Stimulated activated naive CD8-positive, alpha-beta T cell treated with anti-CD3 and anti-CD28 coated beads, Interleukin-15, amount 100 ng/mL, for 72 hours (primary cell): ENCODE measurements around the gene CYP4V2.
A peak's percentile ranks its signal among the peaks of the same experiment; 100 is the strongest.

Experiments
- ATAC-seq: fragments of 150-1000 bp; cut with Tn5 transposase; 2 replicates; pipeline ENCODE4 v1.10.0; 2021; ENCODE audit warnings: mild to moderate bottlenecking, moderate library complexity
- DNase-seq, 2 donors: peaks; one replicate each; pipeline ENCODE4 v3.0.0; 2021 to 2022
- H3K27ac Mint-ChIP-seq, 2 donors: one replicate each; pipeline ENCODE4 v1.8.0; 2022; ENCODE audit warnings: mild to moderate bottlenecking in 2 of 2, mixed read lengths in 2 of 2, moderate library complexity in 2 of 2
- H3K27me3 Mint-ChIP-seq: one replicate; pipeline ENCODE4 v1.8.0; 2022; ENCODE audit warnings: mixed read lengths
- H3K4me1 Mint-ChIP-seq: one replicate; pipeline ENCODE4 v1.8.0; 2022; ENCODE audit warnings: mild to moderate bottlenecking, mixed read lengths
- H3K4me3 Mint-ChIP-seq, 2 donors: one replicate each; pipeline ENCODE4 v1.8.0; 2022; ENCODE audit warnings: mild to moderate bottlenecking in 2 of 2, mixed read lengths in 2 of 2, moderate library complexity in 1 of 2
- H3K9me3 Mint-ChIP-seq, 2 donors: one replicate each; pipeline ENCODE4 v1.8.0; 2022; ENCODE audit warnings: mixed read lengths in 2 of 2

Gene CYP4V2

GRCh38 chr4:186203406-186203805, 12.0 kb downstream of the CYP4V2 start:
- Mint-ChIP-seq H3K4me3 (peak overlapping the region in 1 of 2 donors; percentile 66), H3K4me1 (no peaks in the 10 kb centered on the region), H3K9me3 (peaks cover 0 to under 1% of the 10 kb centered on the region in 2 donors), H3K27ac (no peak overlapping the region), H3K27me3 (no peaks in the 10 kb centered on the region)
- DNase-seq: no peak
- ATAC-seq: peak; percentile 13

GRCh38 chr4:186204103-186204559, 12.8 kb downstream of the CYP4V2 start:
- ATAC-seq (peak; percentile 83), DNase-seq (peak in 1 of 2 donors; percentile 83)
- Mint-ChIP-seq H3K9me3 (peaks cover 5 to 8% of the 10 kb centered on the region in 2 donors), H3K4me3 (peak overlapping the region in 1 of 2 donors; percentile 66), H3K4me1 (no peaks in the 10 kb centered on the region), H3K27ac (peak overlapping the region in 1 of 2 donors; percentile 79), H3K27me3 (no peaks in the 10 kb centered on the region)

GRCh38 chr4:186204686-186205085, 13.3 kb downstream of the CYP4V2 start:
- DNase-seq (no peak), ATAC-seq (no peak)
- Mint-ChIP-seq H3K27ac (no peak overlapping the region), H3K27me3 (no peaks in the 10 kb centered on the region), H3K9me3 (peaks cover 5 to 13% of the 10 kb centered on the region in 2 donors), H3K4me3 (peak overlapping the region in 1 of 2 donors; percentile 66), H3K4me1 (no peaks in the 10 kb centered on the region)

- Mint-ChIP-seq H3K27me3 (no peaks in the 10 kb centered on the region), H3K27ac (no peak overlapping the region), H3K9me3 (peaks cover 5 to 14% of the 10 kb centered on the region in 2 donors), H3K4me3 (peak overlapping the region in 1 of 2 donors; percentile 66), H3K4me1 (no peaks in the 10 kb centered on the region)
- ATAC-seq (no peak), DNase-seq (no peak)
Observed at GRCh38 chr4:186205156-186205555, 13.8 kb downstream of the CYP4V2 start.

DNA sequence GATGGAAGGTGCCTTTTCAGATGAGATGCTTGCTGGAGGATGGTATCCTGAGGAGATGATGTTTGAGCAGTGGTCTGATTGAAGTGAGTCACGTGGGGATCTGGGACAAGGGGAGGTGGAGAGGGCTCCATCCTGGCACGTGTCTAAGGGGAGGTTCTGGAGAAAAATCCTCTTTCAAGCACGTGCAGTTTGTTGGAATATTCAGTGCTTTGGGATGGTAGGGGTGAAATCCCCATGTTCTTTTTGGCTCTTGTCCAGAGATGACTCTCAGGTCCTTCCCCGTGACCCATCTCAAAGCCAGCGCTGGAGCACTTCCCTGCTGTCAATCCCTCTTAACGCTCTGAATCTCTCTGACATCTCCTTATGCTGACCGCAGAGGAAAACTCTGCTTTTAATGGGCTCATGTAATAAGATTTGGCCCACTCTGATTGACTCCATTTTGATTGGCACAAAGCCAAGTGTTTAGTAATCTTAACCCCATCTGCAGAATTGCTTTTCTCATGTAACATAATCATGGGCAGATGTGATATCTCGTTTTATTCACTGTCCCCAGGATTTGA, 25.2 kb downstream of the CYP4V2 start:
- ATAC-seq: no peak
- Mint-ChIP-seq H3K27me3 (no peaks in the 10 kb centered on the region), H3K4me1 (no peaks in the 10 kb centered on the region)

GRCh38 chr4:186217733-186218293, 26.4 kb downstream of the CYP4V2 start:
- Mint-ChIP-seq H3K4me1 (no peaks in the 10 kb centered on the region), H3K4me3 (no peak overlapping the region), H3K9me3 (peaks cover 1% of the 10 kb centered on the region in 2 donors), H3K27me3 (no peaks in the 10 kb centered on the region), H3K27ac (no peak overlapping the region)
- ATAC-seq (no peak), DNase-seq (no peak)

More for the DNA sequence above, 25.2 kb downstream of the CYP4V2 start:
- H3K27ac Mint-ChIP-seq: no peak overlapping the region
- no peak for DNase-seq
- H3K4me3 Mint-ChIP-seq: no peak overlapping the region
- H3K9me3 Mint-ChIP-seq: no peaks in the 10 kb centered on the region

DNA sequence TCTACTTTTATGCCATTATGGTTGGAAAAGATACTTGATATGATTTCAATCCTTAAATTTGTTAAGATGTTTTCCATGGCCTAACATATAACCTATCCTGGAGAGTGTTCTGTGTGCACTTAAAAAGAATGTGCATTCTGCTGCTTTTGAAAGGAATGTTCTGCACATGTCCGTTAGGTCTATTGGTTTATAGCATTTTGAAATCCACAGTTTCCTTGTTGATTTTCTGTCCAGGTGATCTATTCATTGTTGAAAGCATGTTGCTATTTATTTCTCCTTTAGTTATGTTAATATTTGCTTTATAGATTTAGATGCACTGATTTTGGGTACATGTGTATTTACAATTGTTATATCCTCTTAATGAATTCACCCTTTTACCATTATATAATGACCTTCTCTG, 30.3 kb downstream of the CYP4V2 start:
- DNase-seq (no peak), ATAC-seq (no peak)
- Mint-ChIP-seq H3K27me3 (no peaks in the 10 kb centered on the region), H3K4me1 (no peaks in the 10 kb centered on the region), H3K27ac (no peak overlapping the region), H3K4me3 (no peak overlapping the region), H3K9me3 (peaks cover 15 to 29% of the 10 kb centered on the region in 2 donors)

GRCh38 chr4:186225848-186226247, 34.5 kb downstream of the CYP4V2 start:
- H3K27ac Mint-ChIP-seq: no peak overlapping the region
- H3K4me3 Mint-ChIP-seq: no peak overlapping the region
- H3K4me1 Mint-ChIP-seq: no peaks in the 10 kb centered on the region

DNA sequence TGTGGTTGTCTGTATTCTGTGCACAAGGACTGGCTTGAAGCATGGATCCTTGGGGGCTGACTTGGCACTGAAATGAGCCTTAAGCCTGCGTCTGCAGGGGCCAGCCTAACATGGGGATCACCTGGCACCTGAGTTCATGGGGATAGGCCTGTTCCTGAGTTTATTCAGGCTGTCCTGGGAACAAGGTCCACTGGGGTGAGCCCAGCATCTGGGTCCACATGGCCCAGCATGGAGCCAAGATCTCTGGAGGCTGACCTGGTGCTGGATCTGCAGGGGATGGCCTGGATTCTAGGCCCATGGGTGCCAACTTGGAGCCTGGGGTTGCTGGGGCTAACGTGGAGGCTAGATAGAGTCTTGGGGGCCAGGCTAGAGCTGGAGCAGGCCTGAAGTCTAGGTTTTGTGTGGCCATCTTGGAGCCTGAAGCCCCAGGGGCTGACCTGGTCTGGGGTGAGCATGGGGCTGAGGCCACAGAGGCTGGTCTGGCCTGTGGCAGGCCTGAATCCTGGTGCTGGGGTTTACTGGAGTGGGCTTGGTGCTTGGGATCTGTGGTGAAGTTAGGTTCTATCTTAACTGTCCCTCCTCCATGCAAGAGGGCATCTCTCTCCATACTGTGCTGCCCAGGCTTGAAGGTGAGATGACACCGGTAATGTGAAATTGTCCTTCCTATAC, 35.3 kb downstream of the CYP4V2 start:
- DNase-seq (no peak), ATAC-seq (no peak)
- H3K4me3 Mint-ChIP-seq: no peak overlapping the region
- no peaks in the 10 kb centered on the region for H3K27me3 Mint-ChIP-seq
- no peak overlapping the region for H3K27ac Mint-ChIP-seq
- no peaks in the 10 kb centered on the region for H3K4me1 Mint-ChIP-seq
- H3K9me3 Mint-ChIP-seq: peaks cover 21 to 34% of the 10 kb centered on the region in 2 donors

More at GRCh38 chr4:186225848-186226247, 34.5 kb downstream of the CYP4V2 start:
- no peak for ATAC-seq
- no peak for DNase-seq
- peaks cover 21 to 34% of the 10 kb centered on the region in 2 donors for H3K9me3 Mint-ChIP-seq
- no peaks in the 10 kb centered on the region for H3K27me3 Mint-ChIP-seq

DNA sequence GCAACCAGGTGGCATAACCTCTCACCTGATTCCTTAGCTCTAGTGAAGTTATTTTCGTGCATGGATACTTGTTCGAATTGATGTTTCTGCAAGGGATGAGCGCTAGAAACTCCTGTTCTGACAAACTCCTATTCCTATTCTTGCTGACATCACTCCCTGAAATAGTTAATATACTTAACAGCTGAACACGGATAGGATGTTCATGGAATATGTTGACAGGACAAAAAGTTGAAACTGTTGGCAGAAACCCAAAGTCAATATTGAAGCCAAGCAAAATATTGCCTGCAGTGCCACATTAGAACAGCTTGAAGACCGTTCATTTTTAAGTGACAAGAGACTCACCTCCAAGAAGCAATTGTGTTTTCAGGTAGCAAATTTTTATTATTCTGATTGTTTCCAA, 35.9 kb downstream of the CYP4V2 start, which contains the start of gene KLKB1:
TSS of gene KLKB1 (plus strand) at position 287 of the 400 bp plus-strand sequence. CDS start 689 bp downstream, outside the sequence.
- ATAC-seq: no peak
- no peak within 1 kb of the TSS for H3K27ac Mint-ChIP-seq
- H3K4me1 Mint-ChIP-seq: no peaks in the 10 kb centered on the region
- no peak within 1 kb of the TSS for H3K4me3 Mint-ChIP-seq
- no peak for DNase-seq
- H3K9me3 Mint-ChIP-seq: peaks cover 21 to 34% of the 10 kb centered on the region in 2 donors
- no peaks in the 10 kb centered on the region for H3K27me3 Mint-ChIP-seq

DNA sequence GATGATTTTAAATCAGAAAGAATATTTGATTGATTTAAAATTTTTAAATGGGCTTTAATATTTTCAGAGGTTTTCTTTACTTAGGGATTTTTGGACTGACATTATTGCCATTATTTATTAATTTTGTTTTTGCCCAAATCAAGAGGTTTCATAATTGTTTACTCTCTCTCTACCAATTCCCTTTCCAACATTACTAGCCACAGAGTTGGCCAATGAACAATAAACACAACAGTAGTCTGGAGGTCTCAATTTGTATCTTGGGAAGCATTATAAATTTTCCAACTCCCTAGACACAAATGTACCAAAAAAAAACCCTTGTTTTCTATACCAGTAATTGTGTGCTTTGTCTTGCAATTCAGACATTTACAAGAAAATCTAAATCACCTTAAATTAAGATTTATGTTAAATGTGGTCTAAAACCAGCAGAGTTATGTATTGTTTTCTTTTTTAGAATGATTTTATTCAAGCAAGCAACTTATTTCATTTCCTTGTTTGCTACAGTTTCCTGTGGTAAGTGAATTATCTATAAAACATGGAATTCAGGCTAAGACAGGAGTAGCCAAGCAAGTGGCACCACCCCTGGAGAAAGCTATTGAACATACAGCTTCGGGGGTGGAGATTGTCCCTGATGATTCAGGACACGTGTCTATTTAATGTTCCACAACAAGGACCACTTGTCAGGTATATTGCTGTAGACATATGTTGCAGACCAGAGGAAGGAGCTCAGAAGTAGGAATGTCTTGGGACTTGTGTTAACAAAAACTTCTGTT, 36.6 kb downstream of the CYP4V2 start:
- no peak for DNase-seq
- ATAC-seq: no peak
- Mint-ChIP-seq H3K4me3 (no peak overlapping the region), H3K9me3 (peaks cover 18 to 31% of the 10 kb centered on the region in 2 donors), H3K27ac (no peak overlapping the region), H3K4me1 (no peaks in the 10 kb centered on the region), H3K27me3 (no peaks in the 10 kb centered on the region)

DNA sequence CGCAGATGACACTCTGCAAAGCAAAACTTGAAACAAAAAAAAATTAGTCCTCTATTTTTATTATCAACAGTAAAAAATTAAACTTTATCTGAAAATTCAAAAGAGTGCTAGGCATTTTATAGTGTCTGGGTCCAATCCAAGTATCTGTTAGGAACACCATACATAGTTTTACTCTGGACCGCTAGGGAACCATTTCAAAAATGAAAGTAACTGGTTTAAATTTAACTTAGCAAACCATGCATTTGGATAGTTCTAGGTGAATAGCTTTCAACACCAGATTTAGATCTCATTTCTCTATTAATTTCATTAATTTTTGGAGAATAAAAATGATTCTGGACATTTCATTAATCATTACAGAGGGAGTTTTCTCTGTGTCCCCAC, 37.1 kb downstream of the CYP4V2 start:
- ATAC-seq (no peak), DNase-seq (no peak)
- Mint-ChIP-seq H3K9me3 (peaks cover 13 to 26% of the 10 kb centered on the region in 2 donors), H3K4me3 (no peak overlapping the region), H3K27ac (no peak overlapping the region), H3K4me1 (no peaks in the 10 kb centered on the region), H3K27me3 (no peaks in the 10 kb centered on the region)

DNA sequence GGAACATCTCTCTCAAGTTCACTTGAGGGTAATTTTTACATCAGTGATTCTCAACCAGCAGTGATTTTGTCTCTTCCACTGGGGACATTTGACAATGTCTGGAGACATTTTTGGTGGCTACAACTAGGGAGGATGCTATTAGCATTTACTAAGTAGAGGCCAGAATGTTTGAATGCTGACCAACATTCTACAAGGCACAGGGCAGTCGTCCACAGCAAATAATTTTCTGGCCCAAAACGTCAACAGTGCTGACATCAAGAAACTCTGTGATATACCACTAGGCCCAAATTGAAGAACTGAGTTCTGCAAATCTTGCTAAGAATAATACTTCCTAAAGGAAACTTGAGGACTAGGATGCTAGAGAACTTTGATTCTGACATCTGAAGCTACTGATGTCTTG, 43.0 kb downstream of the CYP4V2 start:
- no peak overlapping the region for H3K27ac Mint-ChIP-seq
- no peak overlapping the region for H3K4me3 Mint-ChIP-seq
- DNase-seq (no peak), ATAC-seq (no peak)
- H3K4me1 Mint-ChIP-seq: no peaks in the 10 kb centered on the region
- H3K27me3 Mint-ChIP-seq: no peaks in the 10 kb centered on the region
- no peaks in the 10 kb centered on the region for H3K9me3 Mint-ChIP-seq

DNA sequence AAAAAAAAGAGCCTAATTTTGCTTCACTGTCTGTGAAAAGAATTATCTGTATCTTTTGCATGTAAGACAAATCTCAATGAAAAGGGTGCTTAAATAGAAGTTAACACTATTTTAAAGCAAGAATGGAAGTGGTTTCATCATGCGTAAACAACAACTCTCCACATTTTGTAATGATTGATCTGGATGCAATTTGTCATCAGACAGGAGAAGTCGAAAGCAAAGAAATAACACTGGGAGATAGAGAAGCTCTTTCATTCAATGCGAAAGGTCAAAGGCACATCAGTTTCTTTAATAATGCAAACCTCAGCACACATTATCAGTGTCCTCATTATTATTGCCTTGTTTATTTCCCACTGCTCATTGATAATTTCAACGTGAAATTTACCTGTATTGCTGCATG, 44.8 kb downstream of the CYP4V2 start:
- H3K27ac Mint-ChIP-seq: no peak overlapping the region
- H3K4me3 Mint-ChIP-seq: no peak overlapping the region
- DNase-seq (no peak), ATAC-seq (no peak)
- H3K4me1 Mint-ChIP-seq: no peaks in the 10 kb centered on the region
- H3K9me3 Mint-ChIP-seq: no peaks in the 10 kb centered on the region
- H3K27me3 Mint-ChIP-seq: no peaks in the 10 kb centered on the region

DNA sequence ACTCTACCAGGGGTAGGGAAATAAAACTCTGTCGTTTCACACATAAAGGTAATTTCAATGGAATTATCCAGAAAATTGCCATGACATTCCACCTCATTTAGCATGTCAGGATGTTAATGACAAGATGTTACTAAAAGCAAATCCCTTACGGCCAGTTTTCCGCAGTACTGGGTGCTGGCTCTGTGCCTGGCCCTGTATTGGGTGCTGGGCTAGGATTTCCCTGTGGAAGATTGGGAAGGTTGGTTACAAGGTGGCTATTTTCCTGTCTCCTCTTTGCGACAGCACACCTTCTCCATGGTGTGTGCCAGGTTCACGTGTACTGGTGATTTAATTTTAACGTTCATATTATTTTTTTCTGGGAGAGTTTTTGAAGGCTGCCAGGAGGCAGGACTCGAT, 49.1 kb downstream of the CYP4V2 start:
- Mint-ChIP-seq H3K9me3 (no peaks in the 10 kb centered on the region), H3K27me3 (no peaks in the 10 kb centered on the region), H3K4me1 (no peaks in the 10 kb centered on the region), H3K4me3 (no peak overlapping the region), H3K27ac (no peak overlapping the region)
- DNase-seq (no peak), ATAC-seq (no peak)
